Measurements from ENCODE around the gene NFYC.

NFYC gene

DNA sequence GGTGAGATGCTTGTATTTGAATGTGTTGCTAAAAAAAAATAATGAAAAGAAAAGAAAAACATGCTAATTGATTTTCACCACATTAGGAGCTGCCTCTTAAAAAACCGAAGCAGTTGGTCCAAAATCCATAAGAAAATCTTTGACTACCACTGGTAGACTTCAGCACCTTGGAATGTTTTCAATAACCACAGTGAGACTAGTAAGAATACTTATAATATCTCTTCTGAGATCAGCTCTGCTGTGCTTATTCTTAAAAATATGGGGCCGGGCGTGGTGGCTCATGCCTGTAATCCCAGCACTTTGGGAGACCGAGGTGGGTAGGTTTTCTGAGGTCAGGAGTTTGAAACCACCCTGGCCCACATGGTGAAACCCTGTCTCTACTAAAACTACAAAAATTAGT lies 15.1 kb downstream of the NFYC start:
- H3K4me1 Mint-ChIP-seq: peaks cover 49% of the 10 kb centered on the region
- TF ChIP-seq, protein P1, sequence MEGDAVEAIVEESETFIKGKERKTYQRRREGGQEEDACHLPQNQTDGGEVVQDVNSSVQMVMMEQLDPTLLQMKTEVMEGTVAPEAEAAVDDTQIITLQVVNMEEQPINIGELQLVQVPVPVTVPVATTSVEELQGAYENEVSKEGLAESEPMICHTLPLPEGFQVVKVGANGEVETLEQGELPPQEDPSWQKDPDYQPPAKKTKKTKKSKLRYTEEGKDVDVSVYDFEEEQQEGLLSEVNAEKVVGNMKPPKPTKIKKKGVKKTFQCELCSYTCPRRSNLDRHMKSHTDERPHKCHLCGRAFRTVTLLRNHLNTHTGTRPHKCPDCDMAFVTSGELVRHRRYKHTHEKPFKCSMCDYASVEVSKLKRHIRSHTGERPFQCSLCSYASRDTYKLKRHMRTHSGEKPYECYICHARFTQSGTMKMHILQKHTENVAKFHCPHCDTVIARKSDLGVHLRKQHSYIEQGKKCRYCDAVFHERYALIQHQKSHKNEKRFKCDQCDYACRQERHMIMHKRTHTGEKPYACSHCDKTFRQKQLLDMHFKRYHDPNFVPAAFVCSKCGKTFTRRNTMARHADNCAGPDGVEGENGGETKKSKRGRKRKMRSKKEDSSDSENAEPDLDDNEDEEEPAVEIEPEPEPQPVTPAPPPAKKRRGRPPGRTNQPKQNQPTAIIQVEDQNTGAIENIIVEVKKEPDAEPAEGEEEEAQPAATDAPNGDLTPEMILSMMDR (IDR thresholded peaks at IDR 0.05): no peak
- peaks cover 5% of the 10 kb centered on the region for H3K36me3 Mint-ChIP-seq (ENCODE audit: low read depth)
- no peaks in the 10 kb centered on the region for H3K9me3 Mint-ChIP-seq
- no peak overlapping the region for H3K27ac Mint-ChIP-seq
- no peak for DNase-seq
- no peaks in the 10 kb centered on the region for H3K27me3 Mint-ChIP-seq (ENCODE audit: low read depth, poor library complexity)
- no peak overlapping the region for H3K4me3 Mint-ChIP-seq

- peak overlapping the region; percentile 99 for H3K27ac Mint-ChIP-seq
- peak; percentile 23 for DNase-seq
- TF ChIP-seq, protein P1 (IDR thresholded peaks at IDR 0.05): no peak
- H3K36me3 Mint-ChIP-seq (ENCODE audit: low read depth): peaks cover 9% of the 10 kb centered on the region
- H3K4me3 Mint-ChIP-seq: peak overlapping the region; percentile 100
- H3K9me3 Mint-ChIP-seq: no peaks in the 10 kb centered on the region
- no peaks in the 10 kb centered on the region for H3K27me3 Mint-ChIP-seq (ENCODE audit: low read depth, poor library complexity)
- peaks cover 53% of the 10 kb centered on the region for H3K4me1 Mint-ChIP-seq
These were observed 17.2 kb downstream of the NFYC start for GRCh38 chr1:40708750-40709099.

DNA sequence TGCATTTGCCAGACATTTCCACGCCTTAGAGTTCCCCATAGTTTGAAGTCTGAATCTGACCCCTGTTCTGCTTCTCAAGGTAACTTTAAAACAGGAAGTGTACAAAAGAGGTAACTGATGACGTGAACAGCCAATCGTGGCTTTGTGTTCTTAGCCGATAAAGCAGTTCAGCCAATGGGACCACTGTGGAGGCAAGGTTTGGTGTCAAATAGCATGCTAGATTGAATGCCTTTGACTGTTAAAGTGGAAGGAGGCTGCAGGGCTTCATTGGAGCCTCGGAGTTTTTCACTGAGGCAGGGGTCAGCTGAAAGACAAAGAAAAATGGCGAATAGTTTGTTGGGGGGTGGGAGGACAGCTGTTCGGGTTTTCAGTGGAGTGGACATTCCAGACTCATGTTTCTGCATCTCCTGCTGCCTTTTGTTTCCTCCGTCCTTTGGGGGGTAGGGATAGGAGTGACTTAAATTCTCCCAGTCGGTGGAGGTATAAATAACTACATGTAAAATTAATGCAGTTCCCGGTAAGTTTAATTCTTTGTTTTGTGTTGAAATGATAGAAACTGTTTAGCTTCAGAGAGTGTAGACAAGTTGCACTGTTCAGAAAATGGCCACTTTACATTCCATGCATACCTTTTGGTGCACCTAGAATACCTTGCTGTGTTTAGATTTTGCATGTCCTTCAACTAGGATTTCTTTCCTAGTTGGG lies 17.7 kb downstream of the NFYC start:
- no peaks in the 10 kb centered on the region for H3K27me3 Mint-ChIP-seq (ENCODE audit: low read depth, poor library complexity)
- peak; percentile 69 for DNase-seq
- peaks cover 8% of the 10 kb centered on the region for H3K36me3 Mint-ChIP-seq (ENCODE audit: low read depth)
- TF ChIP-seq, protein P1 (IDR thresholded peaks at IDR 0.05): no peak
- peak overlapping the region; percentile 99 for H3K27ac Mint-ChIP-seq
- H3K4me1 Mint-ChIP-seq: peaks cover 49% of the 10 kb centered on the region
- H3K4me3 Mint-ChIP-seq: peak overlapping the region; percentile 100
- H3K9me3 Mint-ChIP-seq: no peaks in the 10 kb centered on the region

DNA sequence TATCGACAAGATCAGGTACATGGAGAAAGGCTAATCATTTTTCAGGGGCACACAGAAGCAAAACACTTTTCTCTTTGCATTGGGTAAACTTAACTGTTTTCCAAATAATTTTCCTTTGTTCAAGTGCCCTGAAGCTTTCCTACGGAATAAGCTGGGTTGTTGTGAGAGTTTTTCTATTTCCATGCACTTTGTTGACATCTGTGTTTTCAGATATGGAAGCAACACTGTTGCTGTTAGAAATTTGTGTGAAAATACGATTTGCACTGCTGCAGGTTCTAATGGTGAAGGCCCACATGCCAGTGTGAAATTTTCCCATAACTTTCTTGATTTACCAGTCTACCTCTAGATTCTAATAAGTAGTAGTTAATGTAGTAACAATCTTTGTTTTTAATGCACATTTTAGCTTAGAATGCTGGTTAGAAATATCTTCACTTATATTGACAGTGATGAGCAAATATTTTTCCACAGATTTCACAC lies 18.3 kb downstream of the NFYC start:
- TF ChIP-seq, protein P1 (IDR thresholded peaks at IDR 0.05): no peak
- Mint-ChIP-seq H3K36me3 (ENCODE audit: low read depth) (peaks cover 4% of the 10 kb centered on the region), H3K27ac (peak overlapping the region; percentile 99), H3K9me3 (no peaks in the 10 kb centered on the region), H3K4me3 (peak overlapping the region; percentile 100), H3K4me1 (peaks cover 44% of the 10 kb centered on the region), H3K27me3 (ENCODE audit: low read depth, poor library complexity) (no peaks in the 10 kb centered on the region)
- DNase-seq: no peak

DNA sequence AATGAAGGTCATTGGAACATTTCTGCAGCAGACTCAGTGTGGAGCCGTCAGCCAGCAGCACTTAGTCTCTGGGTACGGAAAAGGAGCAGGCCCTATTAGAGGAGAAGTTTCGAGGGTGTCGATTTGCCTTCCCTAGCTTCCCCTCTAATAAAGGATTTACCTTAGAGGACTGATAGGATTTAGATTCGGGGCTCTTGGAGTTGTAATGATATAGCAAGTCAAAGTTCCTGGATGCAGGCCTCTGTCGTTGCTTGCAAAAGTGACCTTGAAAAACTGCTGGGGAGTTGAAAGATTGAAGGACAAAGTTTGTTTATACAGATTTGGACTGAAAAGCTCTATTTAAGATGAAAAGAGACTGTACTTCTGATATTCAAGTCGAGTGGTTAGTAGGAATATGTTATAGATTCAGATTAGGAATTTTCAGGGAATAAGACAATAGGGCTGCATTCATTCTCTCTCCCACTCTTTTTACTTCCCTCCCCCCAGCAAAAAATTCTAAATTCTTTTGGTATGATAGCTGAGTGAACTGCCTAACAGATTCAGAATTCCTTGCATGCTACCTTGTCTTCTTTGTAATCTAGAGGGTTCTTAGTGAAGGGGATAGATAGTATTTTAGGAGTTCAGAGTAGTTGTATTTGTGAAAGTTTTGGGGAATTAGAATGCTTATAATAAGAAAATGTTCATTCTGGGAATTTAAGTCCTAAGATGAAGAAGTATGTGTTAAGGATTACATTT lies 19.2 kb downstream of the NFYC start:
- peaks cover 9% of the 10 kb centered on the region for H3K36me3 Mint-ChIP-seq (ENCODE audit: low read depth)
- H3K27me3 Mint-ChIP-seq (ENCODE audit: low read depth, poor library complexity): no peaks in the 10 kb centered on the region
- no peak for DNase-seq
- H3K4me1 Mint-ChIP-seq: peaks cover 42% of the 10 kb centered on the region
- H3K27ac Mint-ChIP-seq: peak overlapping the region; percentile 4
- H3K9me3 Mint-ChIP-seq: no peaks in the 10 kb centered on the region
- TF ChIP-seq, protein P1 (IDR thresholded peaks at IDR 0.05): no peak
- peak overlapping the region; percentile 100 for H3K4me3 Mint-ChIP-seq

Data from nephron progenitor cell (in vitro differentiated cells).